HG03439 (cell line): ENCODE data around the gene WDR81.
"Not testable (repeated sequence)": the region's sequence is repeated elsewhere in the genome, so short reads cannot be mapped to it uniquely, and the experiment has no call there.

Experiments
- ATAC-seq: cut with Tn5 transposase; IDR thresholded peaks from one replicate; pipeline ENCODE4 v1.9.1; 2021; ENCODE audit warnings: mild to moderate bottlenecking, moderate library complexity; ENCODE audit not compliant: unreplicated experiment

The WDR81 gene

DNA sequence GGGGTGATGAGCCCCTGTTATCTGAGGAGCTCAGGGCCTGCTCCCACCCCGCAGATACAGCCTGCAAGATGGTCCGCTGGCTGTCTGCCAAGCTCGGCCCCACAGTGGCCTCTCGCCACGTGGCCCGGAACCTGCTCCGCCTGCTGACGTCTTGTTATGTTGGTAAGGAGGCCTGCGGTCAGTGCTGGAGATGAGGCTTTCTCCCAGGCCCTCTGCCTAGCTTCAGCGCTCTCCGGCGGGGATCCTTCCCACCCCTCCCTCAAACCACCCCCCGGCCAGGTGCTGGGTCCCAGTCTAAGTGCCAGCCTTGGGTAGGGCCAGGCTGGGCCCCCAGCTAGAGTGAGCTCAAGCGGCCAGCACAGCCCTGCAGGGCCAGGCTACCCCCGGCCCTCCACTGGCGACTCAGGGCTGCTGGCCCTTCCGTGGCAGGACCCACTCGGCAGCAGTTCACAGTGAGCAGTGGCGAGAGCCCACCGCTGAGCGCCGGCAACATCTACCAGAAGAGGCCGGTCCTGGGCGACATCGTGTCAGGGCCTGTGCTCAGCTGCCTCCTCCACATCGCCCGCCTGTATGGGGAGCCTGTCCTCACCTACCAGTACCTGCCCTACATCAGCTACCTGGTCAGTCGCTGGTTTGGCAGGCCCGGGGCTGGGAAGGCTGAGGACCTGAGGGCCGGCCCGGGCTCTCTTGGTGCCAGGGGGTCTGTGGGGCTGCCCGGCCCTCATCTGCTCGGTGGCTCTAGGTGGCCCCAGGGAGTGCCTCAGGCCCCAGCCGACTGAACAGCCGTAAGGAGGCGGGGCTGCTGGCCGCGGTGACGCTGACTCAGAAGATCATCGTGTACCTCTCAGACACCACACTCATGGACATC, 6.1 kb downstream of the WDR81 start:
- ATAC-seq: no peak

- no peak for ATAC-seq
Measured at GRCh38 chr17:1731194-1731506, 6.6 kb downstream of the WDR81 start.

DNA sequence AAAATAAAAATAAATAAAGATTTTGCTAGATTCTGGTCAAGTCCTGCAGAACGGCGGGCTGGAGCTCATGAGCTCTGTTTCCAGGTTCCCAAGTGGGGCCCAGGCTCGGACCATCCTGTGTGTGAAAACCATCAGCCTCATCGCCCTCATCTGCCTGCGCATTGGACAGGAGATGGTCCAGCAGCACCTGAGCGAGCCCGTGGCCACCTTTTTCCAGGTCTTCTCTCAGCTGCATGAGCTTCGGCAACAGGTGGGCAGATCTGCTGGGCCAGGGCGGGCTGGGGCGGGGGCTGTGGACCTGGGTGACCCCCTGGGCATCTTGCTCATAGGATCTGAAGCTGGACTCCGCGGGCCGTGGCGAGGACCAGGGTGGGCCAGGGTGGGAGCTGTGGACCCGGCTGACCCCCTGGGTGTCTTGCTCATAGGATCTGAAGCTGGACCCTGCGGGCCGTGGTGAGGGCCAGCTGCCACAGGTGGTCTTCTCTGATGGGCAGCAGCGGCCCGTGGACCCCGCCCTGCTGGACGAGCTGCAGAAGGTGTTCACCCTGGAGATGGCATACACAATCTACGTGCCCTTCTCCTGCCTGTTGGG, 7.8 kb downstream of the WDR81 start:
- ATAC-seq: no peak

DNA sequence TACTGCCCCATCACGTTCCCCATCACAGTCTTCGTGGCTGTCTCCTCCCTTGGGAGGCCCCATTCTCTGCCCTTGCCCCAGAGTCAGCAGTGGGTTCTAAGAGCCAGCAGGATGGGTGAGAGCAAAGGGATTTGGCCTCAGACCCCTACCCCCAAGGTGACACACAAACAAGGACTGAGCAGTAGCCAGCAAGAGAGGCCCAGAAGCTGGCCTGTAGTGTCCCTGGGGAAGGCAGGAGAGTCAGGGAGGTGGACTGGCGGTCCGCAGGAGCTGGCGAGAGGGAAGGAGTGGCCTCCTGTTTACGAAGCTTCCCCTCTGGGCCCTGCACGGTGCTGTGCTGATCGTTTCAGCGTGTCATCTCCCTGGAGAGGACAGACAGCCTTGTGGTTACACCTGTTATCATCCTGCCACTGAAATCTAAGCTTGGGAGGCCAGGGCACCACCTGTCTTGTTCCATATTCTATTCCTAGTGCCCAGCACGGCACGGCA, 8.4 kb downstream of the WDR81 start:
- no peak for ATAC-seq

GRCh38 chr17:1733759-1734158, 9.3 kb downstream of the WDR81 start:
- no peak for ATAC-seq

GRCh38 chr17:1735418-1735817, 10.9 kb downstream of the WDR81 start:
- ATAC-seq: no peak

GRCh38 chr17:1735834-1736347, 11.4 kb downstream of the WDR81 start:
- ATAC-seq: no peak

DNA sequence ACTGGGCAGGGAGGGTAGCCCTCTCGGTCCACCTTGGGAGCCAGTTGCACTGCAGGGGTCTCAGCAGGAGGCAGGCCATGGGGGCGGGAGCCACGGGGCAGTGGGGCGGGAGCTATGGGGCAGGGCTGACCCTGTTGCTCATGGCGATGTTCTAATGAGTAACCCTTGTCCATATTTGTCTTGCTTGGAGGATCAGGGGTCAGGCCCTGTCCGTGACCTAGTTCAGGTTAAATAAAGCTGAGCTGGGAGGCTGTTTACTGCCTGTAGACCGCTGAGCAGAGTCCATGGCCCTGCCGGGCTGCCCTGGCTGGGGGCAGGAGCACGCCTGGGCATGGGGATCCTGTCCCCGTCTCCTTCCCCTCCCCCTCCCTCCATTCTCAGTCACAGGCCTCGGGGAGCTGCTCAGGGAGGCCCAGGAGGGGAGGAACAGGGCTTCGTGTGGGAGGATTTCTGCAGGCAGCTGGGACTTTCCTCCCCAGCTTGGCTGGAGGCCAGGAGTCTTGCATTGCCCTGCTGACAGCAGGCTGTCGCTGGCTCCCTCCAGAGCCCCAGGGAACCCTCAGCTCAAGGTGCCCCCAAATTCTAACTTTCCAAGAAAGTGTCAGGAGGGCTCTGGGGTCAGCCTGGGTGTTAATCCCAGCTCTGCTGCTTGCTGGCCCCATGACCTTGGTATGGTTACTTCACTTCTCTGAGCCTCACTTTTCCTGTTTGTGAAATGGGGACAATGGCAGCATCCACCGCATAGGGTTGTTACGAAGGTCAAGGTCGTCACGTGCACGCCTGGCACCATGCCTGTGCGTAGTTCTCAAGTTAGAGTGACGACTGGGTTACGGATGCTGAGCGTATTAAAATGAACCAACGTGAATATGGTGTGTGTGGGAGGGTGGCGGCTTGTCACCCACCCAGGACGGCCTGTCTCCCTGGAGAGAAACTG, 12.1 kb downstream of the WDR81 start:
- no peak for ATAC-seq

DNA sequence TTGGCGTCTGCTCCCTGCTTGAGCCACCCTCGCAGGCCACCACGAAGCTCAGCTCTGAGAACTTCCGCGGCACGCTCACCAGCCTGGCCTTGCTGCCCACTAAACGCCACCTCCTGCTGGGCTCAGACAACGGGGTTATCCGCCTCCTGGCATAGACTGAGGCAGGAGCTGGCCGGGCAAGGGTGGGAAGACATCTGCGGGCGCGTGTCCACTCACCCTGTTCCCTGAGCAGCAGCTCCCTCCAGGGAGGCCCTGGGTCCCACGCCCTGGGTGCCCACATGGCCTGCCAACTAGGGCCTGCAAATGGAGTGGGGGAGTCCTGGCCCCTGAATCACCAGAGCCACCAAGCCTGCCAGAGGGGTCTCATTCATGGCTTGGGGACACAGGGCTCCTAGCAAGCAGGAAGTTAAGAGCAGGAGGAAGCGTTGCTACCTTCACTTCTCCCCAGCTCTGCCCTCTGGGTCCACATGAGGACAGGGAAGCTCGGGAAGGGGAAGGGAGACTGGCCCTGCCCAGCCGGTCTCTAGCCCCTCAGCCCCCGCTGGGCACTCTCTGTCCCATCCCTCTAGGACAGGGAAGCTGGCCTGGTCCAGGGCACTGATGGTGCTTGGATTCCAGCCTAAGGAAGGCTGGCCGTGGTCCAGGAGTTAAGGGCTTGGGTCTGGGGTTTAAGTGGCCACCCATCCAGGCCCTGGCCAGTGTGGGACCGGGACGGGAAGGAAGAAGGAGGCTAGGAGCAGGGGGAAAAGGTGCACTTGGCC, 13.2 kb downstream of the WDR81 start:
- no peak for ATAC-seq

- ATAC-seq: not testable (repeated sequence)
Measured at GRCh38 chr17:1741899-1742298, 17.4 kb downstream of the WDR81 start.

GRCh38 chr17:1742371-1743087, 18.0 kb downstream of the WDR81 start, which contains the start of gene SERPINF2:
Gene SERPINF2 (plus strand): TSS chr17:1742871. CDS start chr17:1744996, 2,125 bp downstream.
- no peak for ATAC-seq

- ATAC-seq: no peak
Measured at GRCh38 chr17:1743088-1743439, 18.6 kb downstream of the WDR81 start.

DNA sequence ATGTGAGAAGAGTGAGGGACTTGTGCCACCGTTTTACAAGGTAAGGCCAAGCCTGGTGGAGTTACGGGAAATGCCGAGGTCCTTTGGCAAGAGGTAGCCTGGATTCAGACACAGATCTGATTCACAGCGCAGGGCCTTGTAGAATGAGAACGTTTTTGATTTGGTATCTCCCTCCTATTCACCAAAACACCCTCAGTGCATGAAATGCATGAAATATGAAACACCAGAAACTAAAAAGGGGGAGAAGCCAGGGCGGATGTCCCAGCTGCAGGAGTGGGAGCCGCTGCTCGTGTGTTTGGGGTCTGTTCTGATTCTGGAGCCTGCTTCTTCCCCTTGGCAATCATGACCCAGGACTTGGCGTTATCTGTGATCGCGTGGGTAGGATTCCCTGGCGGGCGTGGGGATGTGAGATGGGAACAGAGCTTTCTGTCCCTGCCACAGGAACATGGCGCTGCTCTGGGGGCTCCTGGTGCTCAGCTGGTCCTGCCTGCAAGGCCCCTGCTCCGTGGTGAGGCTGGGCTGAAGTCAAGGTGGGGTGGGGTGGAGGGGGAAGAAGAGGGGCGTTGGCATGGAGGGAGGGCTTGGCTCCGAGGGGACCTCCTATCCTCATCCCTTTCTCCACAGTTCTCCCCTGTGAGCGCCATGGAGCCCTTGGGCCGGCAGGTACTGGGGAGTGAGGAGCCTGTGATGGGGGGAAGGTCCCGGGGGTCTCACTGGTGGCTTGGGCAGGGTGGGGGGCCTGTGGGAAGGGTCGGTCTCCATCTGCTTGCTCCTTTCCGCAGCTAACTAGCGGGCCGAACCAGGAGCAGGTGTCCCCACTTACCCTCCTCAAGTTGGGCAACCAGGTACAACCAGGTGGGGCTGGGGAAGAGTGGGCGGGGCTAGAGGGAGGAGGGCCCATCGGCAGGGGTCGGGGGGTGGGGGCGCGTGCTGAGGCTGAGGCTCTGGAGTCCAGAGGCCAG, 20.3 kb downstream of the WDR81 start:
- ATAC-seq: no peak

GRCh38 chr17:1745513-1746020, 21.1 kb downstream of the WDR81 start:
- ATAC-seq: no peak

DNA sequence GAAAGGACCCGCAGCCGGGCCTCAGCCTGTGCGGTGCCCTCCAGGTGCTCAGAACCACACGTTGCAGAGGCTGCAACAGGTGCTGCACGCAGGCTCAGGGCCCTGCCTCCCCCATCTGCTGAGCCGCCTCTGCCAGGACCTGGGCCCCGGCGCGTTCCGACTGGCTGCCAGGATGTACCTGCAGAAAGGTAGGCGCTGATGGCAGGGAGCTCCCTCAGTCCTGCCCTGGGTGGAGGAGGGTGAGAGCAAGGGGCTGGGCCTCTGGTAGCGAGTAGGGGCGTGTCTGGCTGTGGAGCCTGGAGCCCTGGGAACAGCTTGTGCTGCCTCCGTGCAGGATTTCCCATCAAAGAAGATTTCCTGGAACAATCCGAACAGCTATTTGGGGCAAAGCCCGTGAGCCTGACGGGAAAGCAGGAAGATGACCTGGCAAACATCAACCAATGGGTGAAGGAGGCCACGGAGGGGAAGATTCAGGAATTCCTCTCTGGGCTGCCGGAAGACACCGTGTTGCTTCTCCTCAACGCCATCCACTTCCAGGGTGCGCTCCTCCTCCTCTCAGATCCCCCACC, 22.6 kb downstream of the WDR81 start:
- ATAC-seq: no peak

GRCh38 chr17:1750628-1751027, 26.1 kb downstream of the WDR81 start:
- no peak for ATAC-seq

DNA sequence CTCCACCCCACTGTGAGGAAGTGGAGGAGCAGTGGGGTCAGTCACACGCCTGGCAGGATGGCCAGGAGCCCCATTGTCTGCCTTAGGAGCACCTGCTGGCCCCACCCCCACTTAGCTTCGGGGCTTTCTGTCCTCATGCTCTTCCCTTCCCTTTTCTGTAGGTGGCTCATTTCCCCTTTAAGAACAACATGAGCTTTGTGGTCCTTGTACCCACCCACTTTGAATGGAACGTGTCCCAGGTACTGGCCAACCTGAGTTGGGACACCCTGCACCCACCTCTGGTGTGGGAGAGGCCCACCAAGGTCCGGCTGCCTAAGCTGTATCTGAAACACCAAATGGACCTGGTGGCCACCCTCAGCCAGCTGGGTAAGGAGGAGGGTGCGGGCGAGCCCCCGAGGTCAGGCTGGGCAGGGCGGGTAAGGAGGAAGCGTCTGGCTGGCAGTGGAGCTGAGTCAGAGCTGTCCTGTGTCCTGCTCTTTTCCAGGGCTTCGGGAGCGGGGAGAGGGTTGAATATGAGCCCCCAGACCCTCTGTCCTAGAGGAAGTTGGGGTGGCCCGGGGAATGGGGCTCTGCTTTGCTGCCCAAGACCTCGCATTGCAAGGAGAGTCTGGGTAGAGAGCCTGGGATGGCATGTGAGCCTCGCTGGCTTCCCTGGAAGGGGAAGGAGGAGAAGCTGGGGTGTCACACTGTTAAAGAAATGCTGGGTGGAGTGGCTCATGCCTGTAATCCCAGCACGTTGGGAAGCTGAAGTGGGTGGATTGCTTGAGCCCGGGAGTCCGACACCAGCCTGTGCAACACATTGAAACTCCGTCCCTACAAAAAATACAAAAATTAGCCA, 28.1 kb downstream of the WDR81 start:
- no peak for ATAC-seq
